Pancreas (tissue), 10 donors: ENCODE measurements around the gene MAGI1. TPM values are rescaled to one million over a fixed set of nuclear protein-coding genes. Genes with fewer than 3 reads are reported as not detected.
A peak's percentile ranks its signal among the peaks of the same experiment; 100 is the strongest.

ENCODE experiments used
- ATAC-seq, 4 donors: fragments of 200-7000 bp; cut with Tn5 transposase; one replicate each; pipeline versions ENCODE4 v1.8.0 to v1.9.1; 2020; ENCODE audit warnings: mild to moderate bottlenecking in 4 of 4, moderate library complexity in 4 of 4
- DNase-seq, 6 donors: peaks; one replicate each; pipeline ENCODE4 v3.0.0-alpha.2; 2020
- FAIRE-seq: peaks from 2 replicates; lab custom pipeline; 2012; peaks lifted over from hg19 to GRCh38; lab: Jason Lieb, UNC
- H3K27ac ChIP-seq, 4 donors: fragments of 200-600 bp; sonication (generic); 1 replicate in 3 of 4; 2 replicates in 1 of 4; pipeline versions ENCODE4 v1.5.0 to v1.8.0; 2020
- H3K27me3 ChIP-seq, 4 donors: fragments of 200-600 bp; one replicate each; pipeline ENCODE4 v1.8.0; 2021
- H3K36me3 ChIP-seq, 3 donors: fragments of 200-600 bp; sonication (generic) in 1 of 3; one replicate each; pipeline versions ENCODE4 v1.5.0 to v1.8.0; 2020 to 2021
- H3K4me1 ChIP-seq, 3 donors: fragments of 200-600 bp; one replicate each; pipeline ENCODE4 v1.8.0; 2021
- H3K4me3 ChIP-seq, 4 donors: fragments of 200-600 bp; sonication (generic) in 2 of 4; one replicate each; pipeline versions ENCODE4 v1.5.0 to v1.8.0; 2020 to 2021
- H3K9me3 ChIP-seq, 4 donors: fragments of 200-600 bp; one replicate each; pipeline ENCODE4 v1.8.0; 2021
- CTCF ChIP-seq, 4 donors: fragments of 200-600 bp; sonication (generic) in 3 of 4; IDR thresholded peaks; one replicate each; pipeline versions ENCODE4 v1.5.0 to v1.8.0; 2021; ENCODE audit warnings: antibody characterized with exemption in 4 of 4
- WGBS, 2 donors: extraction: QIAGEN DNeasy Blood & Tissue Kit; methylation state at CpG; one replicate each; pipeline ENCODE4 v1.1.7; 2013; 5-methylcytosine and 5-hydroxymethylcytosine counted together
- intact Hi-C, 3 donors: fragments of 100-400 bp; cut with DNase I; formaldehyde crosslinking; loops; one replicate each; pipeline versions ENCODE4 v1.11.1 to v1.14.2; 2022
- polyA plus RNA-seq, 2 donors: library from polyadenylated mRNA; stranded (reverse); fragments of 200-250 nt; gene quantifications; one replicate each; pipeline ENCODE4 v1.2.3, GENCODE V29; 2013
- total RNA-seq, 6 donors: library from RNA; stranded (reverse); fragmentation: NEBNext Ultra II Directional in 4 of 6; extraction: Animal tissue kit (Norgen Biotek cat#: 25700) in 4 of 6; gene quantifications; one replicate each; pipeline versions ENCODE4 v1.2.1 to v1.2.4, GENCODE V29; 2021 to 2023
- donor health status: healthy with polysubstance abuse.
- donor health status: DM: no; HTN: no; CAD: no; lungs with moderate emphysema.
- donor health status: DM: no; HTN: no; CAD: no.
- donor health status: control.
- donor health status: control.
- donor health status: Bipolar disorder and iron deficiency.
- donor health status: DM: yes; HTN: yes; CAD: no.
- donor health status: DM: no; HTN: no; CAD: no.
- donor health status: DM: no; HTN: no; CAD: no.
- donor health status: DM: yes; HTN: yes; CAD: no.

MAGI1 gene
- total and polyA plus RNA-seq, 8 donors: 19.7 to 45.1 (median 28.0) TPM

- no peak for DNase-seq
- Histone ChIP-seq H3K36me3 (no peaks in the 10 kb centered on the region), H3K4me3 (peak overlapping the region; percentile 32 to 85 (median 76)), H3K27ac (peak overlapping the region; percentile 77 to 96 (median 92)), H3K4me1 (peaks cover 0 to 10% (median 0%) of the 10 kb centered on the region in 3 donors), H3K9me3 (no peaks in the 10 kb centered on the region), H3K27me3 (no peaks in the 10 kb centered on the region)
- FAIRE-seq: no peak
- no peak for TF ChIP-seq CTCF (IDR thresholded peaks at IDR 0.05)
- ATAC-seq: peak; percentile 42 to 58 (median 46)
- WGBS, 2 donors: 1% methylated on average over 25 of the region's 25 CpGs
- intact Hi-C loops: loop anchor here in 1 of 3 donors (5.0 kb wide), 1 partner anchor 76 kb away; no protein-coding TSS in a partner anchor
Measured at GRCh38 chr3:66038384-66038725, 363 bp downstream of the MAGI1 start.

GRCh38 chr3:66037986-66038369 lies 740 bp downstream of the MAGI1 start:
- peak overlapping the region; percentile 32 to 85 (median 76) for H3K4me3 ChIP-seq
- no peaks in the 10 kb centered on the region for H3K9me3 ChIP-seq
- no peaks in the 10 kb centered on the region for H3K27me3 ChIP-seq
- DNase-seq: peak; percentile 25 to 78 (median 46)
- intact Hi-C loops: loop anchor here in 1 of 3 donors (5.0 kb wide), 1 partner anchor 76 kb away; no protein-coding TSS in a partner anchor
- peak overlapping the region; percentile 77 to 96 (median 92) for H3K27ac ChIP-seq
- ATAC-seq: peak; percentile 14 to 42 (median 20)
- H3K36me3 ChIP-seq: no peaks in the 10 kb centered on the region
- WGBS, 2 donors: 0 to 1% methylated on average over 29 to 31 of the region's 31 CpGs
- TF ChIP-seq CTCF (IDR thresholded peaks at IDR 0.05): no peak
- H3K4me1 ChIP-seq: peaks cover 0 to 10% (median 0%) of the 10 kb centered on the region in 3 donors
- FAIRE-seq: no peak

GRCh38 chr3:66037330-66037985 lies 1.3 kb downstream of the MAGI1 start:
- no peaks in the 10 kb centered on the region for H3K36me3 ChIP-seq
- FAIRE-seq (no peak), ATAC-seq (peak; percentile 27 to 74 (median 52)), DNase-seq (peak; percentile 60 to 77 (median 70))
- 2% methylated on average over 32 to 33 of the region's 33 CpGs for WGBS, 2 donors
- intact Hi-C loops: loop anchor here in 1 of 3 donors (5.0 kb wide), 1 partner anchor 75 kb away; no protein-coding TSS in a partner anchor
- peak in 1 of 4 donors; percentile 16 for TF ChIP-seq CTCF (IDR thresholded peaks at IDR 0.05)
- peak overlapping the region; percentile 77 to 96 (median 92) for H3K27ac ChIP-seq
- H3K9me3 ChIP-seq: no peaks in the 10 kb centered on the region
- H3K4me3 ChIP-seq: peak overlapping the region; percentile 32 to 85 (median 76)
- H3K4me1 ChIP-seq: peaks cover 0 to 10% (median 0%) of the 10 kb centered on the region in 3 donors
- no peaks in the 10 kb centered on the region for H3K27me3 ChIP-seq

GRCh38 chr3:66036586-66037148 lies 2.1 kb downstream of the MAGI1 start:
- H3K27me3 ChIP-seq: no peaks in the 10 kb centered on the region
- intact Hi-C loops: loop anchor here in 1 of 3 donors (5.0 kb wide), 1 partner anchor 74 kb away; no protein-coding TSS in a partner anchor
- ATAC-seq (peak in 1 of 4 donors; percentile 2), FAIRE-seq (no peak), DNase-seq (peak in 2 of 6 donors; percentile 26 to 30)
- no peaks in the 10 kb centered on the region for H3K9me3 ChIP-seq
- 36 to 39% methylated on average over 9 of the region's 9 CpGs for WGBS, 2 donors
- H3K4me1 ChIP-seq: peaks cover 0 to 11% (median 0%) of the 10 kb centered on the region in 3 donors
- H3K4me3 ChIP-seq: peak overlapping the region; percentile 32 to 85 (median 76)
- H3K27ac ChIP-seq: peak overlapping the region; percentile 77 to 96 (median 92)
- TF ChIP-seq CTCF (IDR thresholded peaks at IDR 0.05): no peak
- no peaks in the 10 kb centered on the region for H3K36me3 ChIP-seq
